IMR-90 (cell line): ENCODE measurements around the gene CFAP61. TPM values are rescaled to one million over a fixed set of nuclear protein-coding genes. Genes with fewer than 3 reads are reported as not detected.

Experiments
- ATAC-seq: fragments of 200-7000 bp; cut with Tn5 transposase; 2 replicates; pipeline ENCODE4 v1.9.1; 2020; ENCODE audit warnings: low read depth, mild to moderate bottlenecking, moderate library complexity
- BruUV-seq: library from RNA; stranded (reverse); fragments of 400-500 nt; replicated peaks from 2 replicates; lab custom pipeline; 2021; lab: Mats Ljungman, UMichigan
- CTCF ChIA-PET: fragments of 300-600 bp; formaldehyde crosslinking; extraction: SDS; loops from one replicate; lab custom pipeline; 2021; ENCODE audit warnings: antibody characterized with exemption; lab: Yijun Ruan, JAX
- POLR2A ChIA-PET: fragments of 300-600 bp; sonication (Branson Sonifier 250); formaldehyde crosslinking; loops from one replicate; lab custom pipeline; 2022; ENCODE audit warnings: antibody characterized with exemption; ENCODE audit not compliant: unreplicated experiment; lab: Charles Lee
- DNase-seq: peaks from one replicate; pipeline ENCODE4 v3.0.0; 2013
- H2AFZ ChIP-seq: replicated peaks from 2 replicates; pipeline ENCODE3; 2013; ENCODE audit warnings: low read length, mild to moderate bottlenecking; ENCODE audit not compliant: poor library complexity
- H2AK5ac ChIP-seq: 2 replicates; pipeline ENCODE4 v1.6.1; 2013; ENCODE audit warnings: low read depth, low read length, inconsistent platforms
- H2AK9ac ChIP-seq: replicated peaks from 2 replicates; pipeline ENCODE3; 2013; ENCODE audit warnings: mild to moderate bottlenecking, low read depth, low read length, moderate library complexity; ENCODE audit not compliant: poor library complexity
- H2BK120ac ChIP-seq: 2 replicates; pipeline ENCODE4 v1.6.1; 2013; ENCODE audit warnings: low read depth, low read length, inconsistent platforms
- H2BK15ac ChIP-seq: 3 replicates; pipeline ENCODE4 v1.6.1; 2013; ENCODE audit warnings: low read depth, low read length, inconsistent platforms
- H2BK20ac ChIP-seq: 2 replicates; pipeline ENCODE4 v1.6.1; 2013; ENCODE audit warnings: low read depth, mild to moderate bottlenecking, inconsistent platforms, low read length, moderate library complexity
- H2BK5ac ChIP-seq: 2 replicates; pipeline ENCODE4 v1.6.1; 2013; ENCODE audit warnings: mild to moderate bottlenecking, low read depth, low read length, inconsistent platforms; ENCODE audit not compliant: poor library complexity, severe bottlenecking
- H3K14ac ChIP-seq: replicated peaks from 2 replicates; pipeline ENCODE4 v1.6.1; 2013; ENCODE audit warnings: low read depth, low read length, inconsistent platforms
- H3K18ac ChIP-seq: 2 replicates; pipeline ENCODE4 v1.6.1; 2013; ENCODE audit warnings: low read depth, low read length, control low read depth
- H3K23ac ChIP-seq: 2 replicates; pipeline ENCODE4 v1.6.1; 2013; ENCODE audit warnings: low read depth, low read length, inconsistent platforms
- H3K27ac ChIP-seq: 2 replicates; pipeline ENCODE4 v1.5.1; 2013; ENCODE audit warnings: mild to moderate bottlenecking, control low read depth, low read length; ENCODE audit not compliant: insufficient read depth
- H3K27me3 ChIP-seq: 2 replicates; pipeline ENCODE4 v1.6.1; 2013; ENCODE audit warnings: low read length; ENCODE audit not compliant: control insufficient read depth, insufficient read depth
- H3K36me3 ChIP-seq: 2 replicates; pipeline ENCODE4 v1.6.1; 2013; ENCODE audit warnings: low read length, mixed read lengths; ENCODE audit not compliant: control insufficient read depth, insufficient read depth
- H3K4ac ChIP-seq: 2 replicates; pipeline ENCODE4 v1.6.1; 2013; ENCODE audit warnings: low read depth, low read length, inconsistent platforms
- H3K4me1 ChIP-seq: 2 replicates; pipeline ENCODE4 v1.6.1; 2013; ENCODE audit warnings: low read length, mixed read lengths; ENCODE audit not compliant: control insufficient read depth, insufficient read depth
- H3K4me2 ChIP-seq: 2 replicates; pipeline ENCODE4 v1.6.1; 2013; ENCODE audit warnings: low read depth, mild to moderate bottlenecking, control low read depth, low read length, moderate library complexity
- H3K4me3 ChIP-seq: 2 replicates; pipeline ENCODE4 v1.5.1; 2013; ENCODE audit warnings: low read depth, mild to moderate bottlenecking, control low read depth, low read length, moderate library complexity; ENCODE audit not compliant: insufficient read depth
- H3K56ac ChIP-seq: 2 replicates; pipeline ENCODE4 v1.6.1; 2013; ENCODE audit warnings: low read length, inconsistent platforms; ENCODE audit not compliant: insufficient read depth; ENCODE audit errors: extremely low read depth
- H3K79me1 ChIP-seq, 2 experiments: 2 replicates each; pipeline ENCODE4 v1.6.1; 2013; ENCODE audit warnings: low read length in 2 of 2, inconsistent platforms in 1 of 2, low read depth in 1 of 2
- H3K9ac ChIP-seq: 2 replicates; pipeline ENCODE4 v1.6.1; 2013; ENCODE audit warnings: low read depth, low read length, control low read depth
- H3K9me1 ChIP-seq: 2 replicates; pipeline ENCODE4 v1.6.1; 2013; ENCODE audit warnings: low read length, inconsistent platforms; ENCODE audit not compliant: insufficient read depth
- H3K9me3 ChIP-seq: 2 replicates; pipeline ENCODE4 v1.6.1; 2013; ENCODE audit warnings: low read length; ENCODE audit not compliant: control insufficient read depth, insufficient read depth
- H4K20me1 ChIP-seq: 2 replicates; pipeline ENCODE4 v1.6.1; 2013; ENCODE audit warnings: low read length, inconsistent platforms; ENCODE audit not compliant: insufficient read depth
- H4K5ac ChIP-seq: 2 replicates; pipeline ENCODE4 v1.6.1; 2013; ENCODE audit warnings: mild to moderate bottlenecking, low read depth, low read length, control low read depth
- H4K8ac ChIP-seq, 2 experiments: 2 replicates each; pipeline ENCODE4 v1.6.1; 2013; ENCODE audit warnings: low read depth in 2 of 2, low read length in 2 of 2, control low read depth in 1 of 2, inconsistent platforms in 1 of 2
- H4K91ac ChIP-seq: 2 replicates; pipeline ENCODE4 v1.6.1; 2013; ENCODE audit warnings: low read depth, low read length, inconsistent platforms; ENCODE audit not compliant: insufficient read depth
- BHLHE40 ChIP-seq: fragments of 150-350 bp; IDR thresholded peaks from 2 replicates; pipeline ENCODE4 v1.6.1; 2016; ENCODE audit warnings: mild to moderate bottlenecking, low read depth, low read length
- SMC3 ChIP-seq: fragments of 150-350 bp; IDR thresholded peaks from 2 replicates; pipeline ENCODE4 v1.6.1; 2016; ENCODE audit warnings: low read depth, mild to moderate bottlenecking, antibody characterized with exemption, low read length, moderate library complexity
- WGBS, 2 experiments: methylation state at CpG; one replicate each; pipeline versions ENCODE4 v1.1.5 to v1.1.7; 2013; ENCODE audit warnings: missing lambda C conversion rate in 2 of 2; ENCODE audit not compliant: insufficient read length in 1 of 2; ENCODE audit errors: extremely low coverage in 2 of 2; 5-methylcytosine and 5-hydroxymethylcytosine counted together
- dilution Hi-C: fragments of 300-500 bp; cut with HindIII; formaldehyde crosslinking; loops from one replicate; pipeline ENCODE4 v1.14.3; 2018; ENCODE audit warnings: low sequenced_read_pairs; ENCODE audit not compliant: unreplicated experiment
- in situ Hi-C: fragments of 300-500 bp; cut with MboI; formaldehyde crosslinking; loops from 3 replicates; pipeline ENCODE4 v1.14.3; 2019; ENCODE audit warnings: low sequenced_read_pairs, inconsistent platforms, mixed read lengths
- intact Hi-C: fragments of 100-400 bp; cut with micrococcal nuclease; formaldehyde crosslinking; loops from 2 replicates; pipeline ENCODE4 v1.10.0; 2022
- polyA plus RNA-seq, 3 experiments: library from polyadenylated mRNA; depleted of rRNA; stranded (reverse); fragments of >200 nt; gene quantifications; 2 replicates each; pipeline ENCODE4 v1.2.3, GENCODE V29; 2012; ENCODE audit warnings: low replicate concordance in 1 of 3
- total RNA-seq: library from RNA; depleted of rRNA; stranded (reverse); fragments of >200 nt; gene quantifications from 2 replicates; pipeline ENCODE4 v1.2.3, GENCODE V29; 2012

The CFAP61 gene
- total and polyA plus RNA-seq, 2 of the 4 experiments (the other 2 are of a cell fraction), result 0.07 TPM; not detected in 1

- no CpG with 5 or more reads among the region's 5 CpGs for WGBS, 2 experiments
- Histone ChIP-seq H3K23ac (no peak overlapping the region), H2BK15ac (0 out of 3 replicates have a peak overlapping the region, but pooled peaks have one; percentile 3), H4K5ac (no peak overlapping the region), H2BK5ac (peak overlapping the region; percentile 61), H3K27me3 (no peaks in the 10 kb centered on the region), H2AFZ (no peak overlapping the region), H2BK120ac (peak overlapping the region; percentile 49), H2BK20ac (0 out of 2 replicates have a peak overlapping the region, but pooled peaks have one; percentile 60), H3K4me2 (peak overlapping the region; percentile 23; the same call in 1 of the 2 replicates), H4K8ac (0 out of 4 replicates have a peak overlapping the region, but pooled peaks of 1 of the 2 experiments have one; percentile 4), H3K36me3 (peaks cover 50% of the 10 kb centered on the region), H3K14ac (no peak overlapping the region), H3K18ac (peak overlapping the region; percentile 29; the same call in 1 of the 2 replicates), H3K4me3 (no peak overlapping the region), H3K56ac (no peak overlapping the region), H2AK5ac (no peak overlapping the region), H3K9me3 (no peaks in the 10 kb centered on the region), H3K79me1 (peaks cover 16 to 17% of the 10 kb centered on the region in 2 experiments), H3K27ac (peak overlapping the region; percentile 58; the same call in 1 of the 2 replicates), H3K4me1 (peaks cover 15% of the 10 kb centered on the region), H3K9me1 (no peaks in the 10 kb centered on the region), H2AK9ac (no peak overlapping the region), H4K20me1 (no peaks in the 10 kb centered on the region; the same call in 1 of the 2 replicates), H4K91ac (peak overlapping the region; percentile 37; the same call in 1 of the 2 replicates), H3K4ac (peak overlapping the region; percentile 24; the same call in 1 of the 2 replicates), H3K9ac (no peak overlapping the region)
- BruUV-seq, result no TSS peak
- in situ Hi-C loops, result loop anchor here (25.0 kb wide), 1 partner anchor 1501 kb away; no protein-coding TSS in a partner anchor
- intact Hi-C loops, result no loop called here
- POLR2A ChIA-PET, result interaction anchor here (0.5 to 0.6 kb wide), 2 partner anchors 91 to 413 kb away, joined by 4 to 6 read pairs; no protein-coding TSS in a partner anchor
- CTCF ChIA-PET, result interaction anchor here (0.5 to 0.6 kb wide), 3 partner anchors 261 to 1361 kb away, joined by 3 to 6 read pairs (median 4); no protein-coding TSS in a partner anchor
- DNase-seq, result peak; percentile 79
- dilution Hi-C loops, result no loop called here
- TF ChIP-seq BHLHE40 (peak; percentile 91; the same call in 1 of the 2 replicates), SMC3 (no peak)
- peak; percentile 67 for ATAC-seq
Observed at GRCh38 chr20:20037960-20038359, 14.4 kb upstream of the CFAP61 start.
